Kasumi-1 (cell line): ENCODE results near the gene SIAH2.

Experiments used
- DNase-seq, 2 experiments: peaks; one replicate each; lab custom pipeline; 2025; lab: John Stamatoyannopoulos, UW

The SIAH2 gene

DNA sequence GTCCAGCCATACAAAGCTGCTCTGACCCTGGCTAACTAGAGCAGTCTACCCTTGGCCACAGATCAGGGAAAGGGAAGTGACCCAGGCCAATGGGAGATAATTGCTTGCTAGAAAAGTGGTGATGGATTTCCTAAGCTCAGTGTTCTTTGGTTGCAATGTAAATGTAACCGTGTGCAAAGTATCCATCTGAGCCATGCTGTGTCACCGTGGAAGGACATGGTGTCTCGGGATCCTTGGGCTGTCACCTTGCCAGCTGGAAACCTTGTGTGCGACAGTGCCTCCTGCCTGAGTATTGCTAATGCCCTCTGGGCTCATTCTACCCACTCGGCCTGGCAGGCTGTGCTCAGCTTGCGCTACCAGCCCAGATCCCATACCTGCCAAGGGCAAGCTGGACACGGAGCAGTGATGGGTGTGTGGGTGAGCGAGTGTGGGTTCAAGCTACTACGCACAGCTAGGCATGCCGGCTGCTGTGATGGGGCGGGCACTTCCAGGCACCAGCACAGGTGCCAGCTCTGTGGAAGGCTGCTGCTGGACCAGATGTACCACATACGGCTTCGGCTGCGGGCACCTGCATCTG, 10.7 kb upstream of the SIAH2 start:
- DNase-seq: no peak

DNA sequence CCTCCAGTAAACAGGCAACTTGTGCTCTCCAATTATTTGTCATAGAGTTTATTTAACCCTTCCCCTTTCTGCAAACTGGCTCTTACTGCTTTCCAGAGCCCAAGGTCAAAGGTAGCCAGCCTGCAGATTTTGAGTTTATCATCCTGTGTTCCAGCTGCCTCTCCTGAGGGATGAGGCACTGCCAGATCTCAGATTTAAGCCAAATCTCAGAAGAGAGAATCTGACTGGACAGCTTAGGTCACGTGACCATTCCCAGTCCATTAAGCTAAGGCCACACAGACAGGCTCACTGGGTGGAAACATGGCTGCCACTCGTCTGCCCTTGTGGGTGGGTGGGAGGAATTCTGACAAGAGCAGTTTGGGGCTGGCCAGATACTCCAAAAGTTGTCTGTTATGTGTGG, 8.6 kb upstream of the SIAH2 start:
- no peak for DNase-seq

DNA sequence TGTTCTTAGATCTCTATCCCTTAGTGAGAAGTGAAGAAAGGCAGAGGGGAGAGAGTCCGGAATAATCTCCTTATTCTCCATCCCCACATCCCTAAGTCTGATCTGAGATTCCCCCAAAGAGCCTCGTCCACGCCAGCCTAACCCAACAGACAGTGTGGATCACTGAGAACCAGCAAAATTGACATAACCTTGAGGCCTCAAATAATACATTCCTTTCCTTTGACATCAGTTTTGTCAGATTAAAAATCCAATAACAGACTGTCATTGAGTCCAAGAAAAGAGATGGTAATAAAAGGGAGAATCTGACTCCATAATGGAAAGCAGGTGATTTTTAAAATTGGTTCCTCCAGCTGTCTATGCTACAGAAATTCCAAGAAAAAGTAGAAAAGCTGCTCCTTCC, 7.7 kb upstream of the SIAH2 start:
- no peak for DNase-seq

DNA sequence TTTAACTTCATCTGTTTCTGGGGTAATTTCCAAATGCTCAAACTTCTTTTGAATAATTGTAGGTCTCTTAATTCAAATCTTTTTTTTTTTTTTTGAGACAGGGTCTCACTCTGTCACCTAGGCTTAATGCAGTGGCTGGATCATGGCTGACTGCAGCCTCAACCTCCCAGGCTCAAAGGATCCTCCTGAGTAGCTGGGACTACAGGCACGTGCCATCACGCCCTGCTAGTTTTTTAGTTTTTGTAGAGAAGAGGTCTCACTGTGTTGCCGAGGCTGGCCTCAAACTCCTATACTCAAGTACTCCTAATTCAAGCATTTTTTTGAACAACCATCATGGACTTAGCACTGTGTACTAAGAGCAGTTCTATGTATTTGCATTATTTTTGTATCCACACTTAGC, 3.8 kb upstream of the SIAH2 start:
- DNase-seq: no peak

DNA sequence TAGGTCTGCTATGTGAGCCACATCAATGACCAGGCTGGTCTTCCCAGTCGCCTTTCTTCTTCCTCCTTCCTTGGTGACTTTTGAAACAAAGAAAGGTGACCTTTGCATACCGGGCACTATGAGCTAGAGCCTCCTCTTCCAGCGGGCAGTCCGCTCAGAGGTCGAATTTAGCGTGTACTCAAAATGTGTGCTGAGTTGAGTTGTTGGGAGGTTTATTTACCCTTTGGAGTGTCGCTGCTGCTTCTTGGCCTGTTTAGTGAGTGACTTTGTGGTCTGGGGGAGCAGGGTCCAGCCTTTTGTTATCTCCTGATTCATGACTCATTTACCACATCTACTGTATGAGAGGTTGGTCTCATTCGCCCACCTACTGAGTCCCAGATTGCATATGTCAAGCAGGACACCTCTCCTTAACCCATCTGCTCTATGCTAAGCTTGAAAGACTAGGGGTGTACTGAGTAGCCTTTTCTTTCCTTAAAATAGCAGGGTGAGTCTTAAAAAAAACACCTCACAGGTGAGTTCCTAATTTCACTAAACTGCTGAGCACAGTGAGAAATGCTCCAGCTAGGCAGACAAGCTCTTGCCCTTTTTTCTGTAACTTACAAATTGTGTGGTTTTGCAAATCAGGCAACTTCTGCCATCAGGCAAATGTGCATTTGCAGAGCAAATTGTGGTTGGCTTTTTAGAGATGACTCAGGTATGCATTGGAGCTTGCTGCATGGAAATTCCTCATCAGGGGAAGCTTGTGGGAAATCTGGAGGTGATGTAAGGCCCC, 3.2 kb upstream of the SIAH2 start:
- DNase-seq: no peak

DNA sequence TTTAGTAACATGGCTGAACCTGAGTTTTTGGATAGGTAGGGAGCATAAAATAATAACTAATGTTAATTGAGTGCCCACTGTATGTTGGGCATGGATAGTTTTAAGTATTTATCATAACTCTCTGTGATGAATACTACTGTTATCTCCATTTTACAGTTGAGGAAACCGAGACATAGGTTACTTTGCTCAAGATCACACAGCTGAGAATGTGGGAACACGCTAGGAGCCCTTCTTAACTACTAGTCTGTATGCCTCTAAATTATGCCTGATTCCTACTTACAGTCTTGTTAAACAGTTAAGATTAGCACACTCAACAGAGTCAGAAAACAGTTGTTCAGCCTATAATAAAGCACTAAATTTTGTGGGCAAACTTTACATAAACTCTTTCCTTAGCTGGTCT, 2.0 kb upstream of the SIAH2 start:
- DNase-seq: no peak

DNA sequence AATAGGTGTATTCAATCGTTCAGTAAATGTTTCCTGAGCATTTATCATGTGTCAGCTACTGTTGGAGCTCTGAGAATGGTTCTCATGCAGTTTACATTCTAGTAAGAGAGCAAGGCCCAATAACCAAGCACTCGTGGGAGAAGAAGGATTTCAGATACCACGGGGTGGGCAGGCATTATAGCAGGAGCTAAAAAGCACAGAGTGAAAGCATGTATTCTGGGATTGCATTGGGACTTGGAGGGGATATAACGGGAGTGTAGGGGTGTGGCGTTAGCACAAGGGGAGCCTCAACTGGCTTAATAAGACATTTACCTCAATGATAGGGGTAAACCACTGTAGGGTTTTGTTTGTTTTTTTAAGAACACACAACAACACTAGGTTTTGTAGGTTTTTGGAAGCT, 1.6 kb upstream of the SIAH2 start:
- peak; percentile 26 to 47 for DNase-seq

DNA sequence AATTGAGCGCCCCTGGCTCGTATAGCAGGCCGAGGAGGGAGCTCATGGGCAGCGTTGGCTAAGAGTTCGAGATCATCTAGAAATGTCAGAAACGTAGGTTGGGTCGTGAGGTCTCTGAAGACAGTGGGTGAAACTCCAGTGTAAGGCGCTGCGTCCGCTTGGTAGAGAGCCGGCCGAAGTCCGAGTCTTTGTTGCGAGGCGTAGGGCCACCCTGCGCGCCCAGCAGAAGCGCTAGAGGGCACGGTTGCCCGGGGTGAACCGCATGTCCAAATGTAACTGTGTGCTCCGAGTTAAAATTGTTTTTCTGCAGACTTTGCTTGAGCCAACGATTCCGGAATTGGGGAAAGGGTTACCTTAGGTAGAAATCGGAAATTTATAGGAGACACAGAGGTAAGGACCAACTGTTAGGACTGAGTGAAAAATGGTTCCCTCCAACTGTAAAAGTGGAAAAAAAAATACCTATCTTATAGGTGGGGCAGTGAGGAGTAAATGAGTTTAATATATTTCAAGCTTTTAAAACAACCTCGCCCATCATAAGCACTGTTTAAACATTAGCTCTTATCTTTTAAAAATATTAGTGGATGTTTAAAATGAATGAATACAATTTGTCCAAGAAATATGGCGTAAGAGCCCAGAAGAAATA, 993 bp upstream of the SIAH2 start:
- DNase-seq: peak; percentile 66 to 73

DNA sequence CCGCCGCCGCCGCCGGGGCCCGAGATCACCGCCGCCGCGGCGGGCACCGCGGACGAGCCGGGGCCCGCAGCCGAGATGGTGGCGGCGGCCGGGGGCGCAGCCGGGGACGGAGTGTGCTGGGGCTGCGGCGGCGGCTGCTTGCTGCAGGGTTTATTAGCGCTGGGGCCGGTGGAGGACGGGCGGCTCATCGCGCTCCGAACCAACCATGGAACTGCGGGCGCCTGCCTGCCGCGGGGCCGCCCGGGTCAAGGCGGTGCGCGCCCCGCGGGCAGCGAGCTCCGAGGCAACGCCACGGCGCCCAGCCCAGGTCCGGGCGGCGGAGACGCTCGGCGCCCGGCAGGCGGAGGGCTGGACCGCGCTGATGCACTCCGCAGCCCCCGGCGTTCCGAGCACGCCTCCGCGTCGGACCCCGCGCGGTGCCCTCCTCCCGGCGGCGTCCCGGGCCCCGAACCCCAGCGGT, 277 bp downstream of the SIAH2 start:
- no peak for DNase-seq

DNA sequence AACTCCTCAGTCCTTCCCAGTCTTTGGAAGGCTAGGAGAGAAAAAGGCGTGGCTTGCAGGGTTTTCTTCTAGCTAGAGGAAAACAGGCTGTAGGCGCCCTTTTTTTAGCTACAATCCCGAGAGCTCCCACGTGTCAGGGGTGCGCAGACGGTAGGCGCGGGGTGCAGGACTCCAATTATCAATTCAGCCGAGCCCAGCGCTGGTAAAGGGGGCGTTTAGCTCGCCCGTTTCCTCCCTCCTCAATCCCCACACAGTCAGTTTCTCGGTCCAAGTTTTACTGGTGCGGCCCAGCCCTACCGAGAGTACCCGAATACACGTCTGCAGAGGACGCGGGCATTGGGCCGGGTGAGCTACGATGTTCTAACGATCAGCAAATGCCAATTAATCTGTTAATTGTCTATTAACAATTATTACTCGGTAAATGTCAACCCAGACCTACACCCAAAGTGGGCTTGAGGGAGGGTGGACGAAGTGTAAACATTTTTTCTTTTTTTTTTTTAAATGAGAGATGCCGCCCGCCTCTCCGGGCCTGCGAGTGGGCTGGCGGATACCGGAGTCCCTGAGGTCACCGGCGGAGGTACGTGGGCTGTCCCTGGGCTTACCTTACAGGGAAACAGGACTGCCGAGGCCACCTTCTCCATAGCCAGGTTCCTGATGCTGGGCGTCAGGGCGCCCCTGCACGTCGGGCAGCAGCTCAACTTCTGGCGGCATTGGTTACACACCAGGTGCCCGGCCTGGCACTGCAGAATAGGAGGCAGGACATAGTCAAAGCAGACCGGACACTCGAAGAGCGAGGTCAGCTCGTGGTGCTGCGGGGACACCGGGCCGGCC, 923 bp downstream of the SIAH2 start:
- peak; percentile 38 to 49 for DNase-seq

DNA sequence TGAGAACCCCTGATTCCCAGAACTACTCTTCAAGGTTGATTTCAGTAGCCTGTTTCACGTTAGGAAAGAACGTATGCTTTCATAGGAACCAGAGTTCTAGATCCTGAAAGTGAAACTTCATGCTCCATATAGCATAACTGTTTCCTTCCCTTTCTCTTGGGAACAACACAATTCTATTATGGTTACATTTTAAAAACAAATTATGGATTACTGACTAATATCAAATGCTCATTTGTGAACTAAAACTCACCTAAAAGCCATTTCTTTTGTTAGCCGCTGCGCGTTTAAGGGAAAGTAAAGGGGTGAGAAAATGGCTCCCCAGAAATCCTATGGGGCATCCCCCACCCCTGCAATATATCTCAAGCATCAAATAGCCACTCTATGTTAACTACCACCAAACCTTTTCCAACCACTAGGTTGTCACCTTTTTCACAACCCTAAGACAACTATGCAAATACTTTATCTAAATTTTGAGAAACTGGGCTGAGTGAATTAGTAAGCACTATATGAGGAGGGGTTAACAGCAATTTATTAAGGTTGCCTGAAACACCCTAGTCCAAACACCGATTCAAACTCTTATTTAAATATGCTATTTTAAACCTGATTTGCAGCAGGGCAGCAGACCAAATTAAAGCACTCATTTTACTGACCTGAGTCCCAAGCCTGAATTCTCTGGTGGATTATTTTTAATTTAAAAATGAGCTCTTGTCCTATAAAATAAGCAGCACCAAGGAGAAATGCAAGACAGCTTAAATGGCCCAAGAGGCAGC, 2.4 kb downstream of the SIAH2 start:
- no peak for DNase-seq

DNA sequence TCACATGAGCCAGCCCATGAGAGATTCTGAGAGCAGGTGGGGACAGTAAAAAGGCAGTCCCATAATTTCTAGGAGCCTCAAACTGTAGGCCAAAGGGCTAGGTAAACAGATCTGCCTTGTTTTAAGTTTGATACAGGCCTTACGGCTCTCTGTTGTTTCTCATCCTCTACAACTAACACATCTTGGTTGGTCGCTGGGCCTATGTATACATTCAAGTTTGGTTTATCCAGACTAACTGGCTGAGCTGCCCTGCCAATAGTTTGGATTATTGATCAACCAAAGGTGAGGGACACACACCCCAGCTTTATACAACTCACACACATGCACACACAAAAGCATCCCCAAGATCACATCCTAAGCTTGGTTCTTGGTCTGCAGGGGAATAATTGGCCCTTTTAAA, 3.0 kb downstream of the SIAH2 start:
- no peak for DNase-seq

DNA sequence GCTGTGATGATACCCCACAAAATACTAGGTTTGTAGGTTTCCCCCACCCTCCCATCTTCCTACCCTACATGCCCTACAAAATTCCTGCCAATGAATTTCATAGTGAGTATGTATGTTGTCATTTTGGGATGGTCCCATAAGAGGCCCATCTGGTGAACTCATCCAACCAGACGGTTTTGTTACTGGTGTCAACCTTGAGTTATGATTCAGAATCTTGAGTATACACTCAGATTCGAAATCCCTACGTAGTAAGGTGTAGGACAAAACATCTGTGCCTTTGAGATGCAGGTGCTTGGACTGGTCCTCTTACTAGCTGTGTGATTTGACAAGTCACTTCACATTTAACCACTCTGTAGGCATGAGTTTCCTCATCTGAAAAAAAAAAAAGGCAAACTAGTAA, 3.6 kb downstream of the SIAH2 start:
- no peak for DNase-seq

DNA sequence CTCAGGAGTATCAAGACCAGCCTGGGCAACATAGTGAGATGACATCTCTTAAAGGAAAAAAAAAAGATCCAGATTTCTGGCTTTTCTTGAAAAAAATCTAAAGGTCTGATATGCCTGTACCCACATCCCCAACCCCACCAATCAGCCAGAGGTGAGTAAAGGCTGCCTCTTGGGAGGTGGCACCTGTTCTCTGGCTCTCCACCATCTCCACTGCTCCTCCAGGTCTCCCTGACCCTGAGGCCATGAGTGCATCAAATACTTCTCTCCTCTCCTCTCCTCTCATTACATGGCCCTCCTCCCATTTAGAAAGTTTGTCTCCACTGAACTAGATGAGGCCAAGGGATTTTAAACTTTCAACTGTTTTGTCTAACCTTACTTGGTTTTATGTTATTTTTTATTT, 5.2 kb downstream of the SIAH2 start:
- no peak for DNase-seq

DNA sequence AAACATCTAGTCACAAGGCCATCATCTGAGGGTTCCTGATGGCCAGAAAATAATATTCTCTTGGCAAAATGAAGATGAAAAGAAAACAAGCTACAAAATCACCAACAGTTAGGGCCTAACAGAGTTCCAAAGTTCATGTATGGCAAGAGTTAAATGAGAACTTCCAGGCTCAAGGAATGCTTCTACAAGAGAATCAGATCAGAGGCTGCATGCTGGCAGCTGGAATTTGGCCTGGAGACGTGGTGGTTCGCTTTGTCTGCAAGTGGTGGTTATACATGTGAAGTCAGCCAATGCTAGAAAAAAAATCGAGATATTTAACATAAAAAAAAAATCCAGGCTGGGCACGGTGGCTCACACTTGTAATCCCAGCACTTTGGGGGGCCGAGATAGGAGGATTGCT, 5.6 kb downstream of the SIAH2 start:
- no peak for DNase-seq

DNA sequence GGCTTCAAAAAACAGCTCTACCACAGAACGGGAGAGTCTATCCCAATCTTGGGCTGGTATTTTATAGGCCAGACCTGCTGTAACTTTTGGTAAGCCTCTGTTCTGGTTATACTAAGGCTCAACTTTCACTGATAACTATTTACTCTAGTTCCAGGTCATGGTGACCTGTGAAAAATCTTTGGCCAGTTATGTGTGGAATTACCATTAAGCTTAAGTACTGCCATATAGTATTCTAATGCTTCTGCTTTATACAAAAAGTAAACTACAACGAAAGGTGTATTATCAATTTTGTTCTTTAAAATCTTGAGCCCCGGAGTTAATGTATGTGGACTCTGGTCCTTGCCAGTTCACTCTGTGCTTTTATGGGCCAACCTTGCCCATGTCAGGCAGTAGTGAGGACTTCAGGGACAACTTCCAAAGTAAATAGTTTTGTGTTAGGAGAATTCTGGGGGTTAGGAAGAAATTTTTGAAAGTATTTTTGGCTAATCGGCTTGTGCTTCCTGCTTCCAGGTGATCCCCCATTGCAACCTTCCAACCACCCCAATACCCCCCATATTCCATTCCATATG, 6.4 kb downstream of the SIAH2 start:
- DNase-seq: no peak

DNA sequence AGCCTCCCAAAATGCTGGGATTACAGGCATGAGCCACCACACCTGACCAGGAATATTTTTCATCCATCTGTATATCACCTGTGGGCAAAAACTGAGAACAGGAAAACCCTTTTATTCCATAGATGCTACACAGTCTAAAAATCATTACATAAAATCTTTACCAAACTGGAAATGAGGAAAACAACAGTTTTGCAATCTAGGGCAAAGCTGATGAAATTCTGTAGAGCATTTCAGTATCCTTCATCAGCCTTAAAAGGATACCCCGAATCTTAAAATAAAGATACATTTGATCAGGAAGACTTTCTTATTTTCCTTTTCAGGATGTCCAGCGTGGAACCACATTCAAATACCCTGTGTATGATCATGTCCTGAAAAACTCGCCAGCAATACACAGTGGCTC, 7.1 kb downstream of the SIAH2 start:
- DNase-seq: no peak

DNA sequence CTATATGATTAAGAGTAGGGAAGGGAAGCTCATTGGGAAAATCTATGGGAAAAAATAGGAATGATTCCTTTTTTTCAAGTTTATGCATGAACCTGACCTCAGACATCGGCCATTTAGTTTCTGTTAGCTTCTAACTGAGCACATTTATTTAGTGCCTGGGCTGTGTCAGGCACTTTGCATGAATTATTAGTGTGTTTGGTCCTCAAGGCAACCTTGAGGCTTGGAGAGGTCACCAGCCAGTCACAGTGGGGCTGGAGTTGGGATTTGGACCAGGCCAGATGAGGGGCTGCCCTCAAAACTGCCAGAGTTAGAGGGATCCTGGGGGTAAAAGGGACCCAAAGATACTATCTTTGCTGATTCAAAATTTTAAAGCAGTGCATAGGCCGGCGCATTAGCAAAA, 8.1 kb downstream of the SIAH2 start:
- DNase-seq: no peak

DNA sequence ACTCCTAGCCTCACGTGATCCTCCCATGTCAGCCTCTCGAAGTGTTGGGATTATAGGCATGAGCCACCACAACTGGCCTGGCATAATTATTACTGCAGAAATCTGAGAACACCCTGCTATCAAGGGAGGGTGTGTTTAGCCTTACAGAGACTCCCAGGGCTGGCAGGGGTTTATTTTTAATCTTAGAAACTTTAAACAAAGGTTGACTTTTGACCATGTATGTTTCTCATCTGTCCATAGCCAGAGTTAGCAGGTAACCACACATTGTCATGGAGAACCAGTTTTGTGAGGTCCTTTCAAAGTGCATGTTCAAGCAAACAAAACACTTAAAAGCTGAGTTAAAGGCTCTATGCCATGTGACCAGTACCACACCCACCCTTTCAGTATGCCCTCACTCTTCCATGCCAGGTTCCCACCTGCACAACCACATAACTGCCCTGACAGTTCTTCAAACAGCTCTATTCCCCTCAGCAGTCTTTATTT, 11.1 kb downstream of the SIAH2 start:
- no peak for DNase-seq

DNA sequence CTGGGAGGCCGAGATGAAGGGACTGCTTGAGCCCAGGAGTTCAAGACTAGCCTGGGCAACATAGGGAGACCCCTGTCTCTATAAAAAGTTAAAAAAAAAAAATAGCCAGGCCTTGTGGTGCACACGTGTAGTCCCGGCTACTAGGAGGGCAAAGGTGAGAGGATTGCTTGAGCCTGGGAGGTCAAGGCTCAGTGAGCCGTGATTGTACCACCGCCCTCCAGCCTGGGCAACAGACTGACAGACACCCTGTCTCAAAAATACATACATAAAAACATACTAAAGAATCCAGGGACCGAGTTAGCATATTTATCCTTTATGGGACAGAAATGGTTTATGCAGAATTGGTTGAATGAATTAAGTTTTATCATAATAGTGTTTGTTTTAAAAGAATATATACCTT, 13.7 kb downstream of the SIAH2 start:
- DNase-seq: no peak

DNA sequence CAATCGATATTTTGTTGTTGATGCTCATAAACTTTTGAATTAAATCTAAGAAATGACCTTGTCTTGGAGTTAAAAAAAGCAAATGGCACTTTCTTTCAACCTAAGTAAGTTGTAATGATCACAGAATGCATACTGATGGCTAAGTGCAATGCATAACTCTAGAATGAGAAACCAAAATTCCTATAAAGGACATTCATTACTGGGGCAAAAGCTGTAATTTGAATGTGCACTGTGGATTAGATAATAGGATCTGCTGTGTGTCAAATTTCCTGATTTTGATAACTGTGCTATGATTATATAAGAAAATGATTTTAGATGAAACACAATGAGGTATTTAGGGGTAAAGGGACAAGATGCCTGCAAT, 14.3 kb downstream of the SIAH2 start:
- no peak for DNase-seq
